HEK293 (cell line): ENCODE measurements around the gene COPG1.
A peak's percentile ranks its signal among the peaks of the same experiment; 100 is the strongest.

Source experiments
- CTCF ChIA-PET: fragments of 350-600 bp; formaldehyde crosslinking; extraction: SDS; loops from one replicate; lab custom pipeline; 2021; ENCODE audit warnings: antibody characterized with exemption; lab: Yijun Ruan, JAX
- POLR2A ChIA-PET: fragments of 300-600 bp; formaldehyde crosslinking; extraction: SDS; loops from one replicate; lab custom pipeline; 2020; ENCODE audit warnings: antibody characterized with exemption, inconsistent platforms; lab: Yijun Ruan, JAX
- H3K27ac ChIP-seq: fragments of 200-500 bp; sonication (Bioruptor generic); 2 replicates; pipeline ENCODE4 v1.5.1; 2014; ENCODE audit warnings: low read depth, low read length, control low read depth, inconsistent platforms; ENCODE audit errors: extremely low read depth
- H3K36me3 ChIP-seq, 2 experiments: fragments of 200-500 bp in 1 of 2; sonication (Bioruptor generic) in 1 of 2; 1 replicate in 1 of 2; 2 replicates in 1 of 2; pipeline ENCODE4 v1.5.1; 2014 to 2017; ENCODE audit warnings: inconsistent platforms in 2 of 2, low read length in 2 of 2; ENCODE audit not compliant: control insufficient read depth in 2 of 2, insufficient read depth in 1 of 2
- H3K4me1 ChIP-seq: fragments of 200-500 bp; sonication (Bioruptor generic); 2 replicates; pipeline ENCODE4 v1.5.1; 2014; ENCODE audit warnings: mild to moderate bottlenecking, low read length, inconsistent platforms; ENCODE audit not compliant: control insufficient read depth, insufficient read depth
- H3K4me3 ChIP-seq: 2 replicates; pipeline ENCODE4 v1.5.1; 2011; ENCODE audit warnings: low read depth, mild to moderate bottlenecking, control low read depth, low read length, moderate library complexity
- H3K9me3 ChIP-seq: fragments of 200-500 bp; sonication (Bioruptor generic); 2 replicates; pipeline ENCODE4 v1.5.1; 2014; ENCODE audit warnings: low read depth, low read length, inconsistent platforms; ENCODE audit not compliant: control insufficient read depth, insufficient read depth
- HIC1 ChIP-seq: fragments of 450-650 bp; formaldehyde crosslinking; IDR thresholded peaks from 2 replicates; pipeline ENCODE4 v1.5.1; 2016; ENCODE audit warnings: missing biosample characterization, missing genetic modification characterization
- MEIS1 ChIP-seq: sonication (generic); formaldehyde crosslinking; IDR thresholded peaks from 2 replicates; pipeline ENCODE4 v1.8.1; 2022; ENCODE audit warnings: missing genetic modification reagents, mild to moderate bottlenecking, borderline replicate concordance
- MZF1 ChIP-seq: fragments of 450-650 bp; formaldehyde crosslinking; IDR thresholded peaks from 2 replicates; pipeline ENCODE4 v1.5.1; 2017; ENCODE audit warnings: missing biosample characterization, missing genetic modification characterization, borderline replicate concordance
- PATZ1 ChIP-seq: fragments of 450-650 bp; formaldehyde crosslinking; IDR thresholded peaks from 2 replicates; pipeline ENCODE4 v1.5.1; 2016; ENCODE audit warnings: missing biosample characterization, missing genetic modification characterization
- ZBTB11 ChIP-seq: fragments of 450-650 bp; formaldehyde crosslinking; conservative IDR thresholded peaks from 2 replicates; pipeline ENCODE4 v1.5.1; 2016; ENCODE audit warnings: low read depth, missing biosample characterization, missing genetic modification characterization
- ZBTB20 ChIP-seq: fragments of 450-650 bp; formaldehyde crosslinking; IDR thresholded peaks from 2 replicates; pipeline ENCODE4 v1.5.1; 2016; ENCODE audit warnings: missing biosample characterization, missing genetic modification characterization
- ZFHX2 ChIP-seq: fragments of 450-650 bp; formaldehyde crosslinking; conservative IDR thresholded peaks from 2 replicates; pipeline ENCODE4 v1.5.1; 2016; ENCODE audit warnings: missing biosample characterization, missing genetic modification characterization
- ZNF121 ChIP-seq: fragments of 450-650 bp; formaldehyde crosslinking; IDR thresholded peaks from 2 replicates; pipeline ENCODE4 v1.5.1; 2016; ENCODE audit warnings: missing biosample characterization, missing genetic modification characterization
- ZNF146 ChIP-seq: fragments of 450-650 bp; formaldehyde crosslinking; IDR thresholded peaks from 2 replicates; pipeline ENCODE4 v1.5.1; 2016; ENCODE audit warnings: missing biosample characterization, missing genetic modification characterization
- ZNF16 ChIP-seq: fragments of 450-650 bp; formaldehyde crosslinking; IDR thresholded peaks from 2 replicates; pipeline ENCODE4 v1.5.1; 2016; ENCODE audit warnings: low read depth, missing biosample characterization, missing genetic modification characterization
- ZNF354C ChIP-seq: fragments of 450-650 bp; formaldehyde crosslinking; IDR thresholded peaks from 2 replicates; pipeline ENCODE4 v1.5.1; 2016; ENCODE audit warnings: missing biosample characterization, missing genetic modification characterization, low read depth, borderline replicate concordance
- ZNF366 ChIP-seq: fragments of 450-650 bp; formaldehyde crosslinking; conservative IDR thresholded peaks from 2 replicates; pipeline ENCODE4 v1.5.1; 2016; ENCODE audit warnings: missing biosample characterization, missing genetic modification characterization
- ZNF560 ChIP-seq: fragments of 450-650 bp; formaldehyde crosslinking; IDR thresholded peaks from 2 replicates; pipeline ENCODE4 v1.5.1; 2017; ENCODE audit warnings: missing biosample characterization, missing genetic modification characterization, borderline replicate concordance
- ZNF610 ChIP-seq: fragments of 450-650 bp; formaldehyde crosslinking; IDR thresholded peaks from 2 replicates; pipeline ENCODE4 v1.5.1; 2016; ENCODE audit warnings: missing biosample characterization, missing genetic modification characterization, borderline replicate concordance
- ZNF629 ChIP-seq: fragments of 450-650 bp; formaldehyde crosslinking; IDR thresholded peaks from 2 replicates; pipeline ENCODE4 v1.5.1; 2017; ENCODE audit warnings: missing biosample characterization, missing genetic modification characterization
- ZNF677 ChIP-seq: fragments of 450-650 bp; IDR thresholded peaks from 2 replicates; pipeline ENCODE4 v1.5.0; 2018; ENCODE audit warnings: missing biosample characterization, mild to moderate bottlenecking, missing genetic modification characterization, moderate library complexity

The COPG1 gene

GRCh38 chr3:129278966-129279906, 29.8 kb downstream of the COPG1 start (continued):
- peak; percentile 60; the same call in 1 of the 2 replicates for TF ChIP-seq ZBTB11 (tag by site-specific recombination)
- peak; percentile 41 for TF ChIP-seq ZFHX2
- 0 out of 2 replicates have a peak, but pooled peaks have one; percentile 17 for TF ChIP-seq HIC1 (tag by site-specific recombination)
- TF ChIP-seq ZBTB20 (tag by site-specific recombination) = peak; percentile 30; the same call in 1 of the 2 replicates
- TF ChIP-seq MEIS1 (CRISPR knock-in tag) = no peak
- TF ChIP-seq ZNF677 = peak; percentile 86
- TF ChIP-seq PATZ1 (tag by site-specific recombination) = 0 out of 2 replicates have a peak, but pooled peaks have one; percentile 8
- TF ChIP-seq, all 188 proteins: peak for 18

- POLR2A ChIA-PET = interaction anchor here (0.6 to 3.5 kb wide), 4 partner anchors 19 to 631 kb away, joined by 3 to 42 read pairs (median 4); a partner anchor contains a TSS
- peak overlapping the region; percentile 83 for H3K4me3 ChIP-seq
- TF ChIP-seq ZNF354C (tag by site-specific recombination) = no peak
- no peak for TF ChIP-seq ZNF610 (tag by site-specific recombination)
- peak; percentile 50; the same call in 1 of the 2 replicates for TF ChIP-seq ZNF121 (tag by site-specific recombination)
These were observed 30.8 kb downstream of the COPG1 start for GRCh38 chr3:129280183-129280582.

GRCh38 chr3:129281726-129282125, 32.3 kb downstream of the COPG1 start:
- H3K9me3 ChIP-seq = no peaks in the 10 kb centered on the region
- no peak overlapping the region for H3K4me3 ChIP-seq
- ChIA-PET POLR2A (interaction anchor here (0.6 kb wide), 1 partner anchor 145 kb away, joined by 3 read pairs; no protein-coding TSS in a partner anchor), CTCF (no interaction called here)
- peaks cover 4% of the 10 kb centered on the region for H3K4me1 ChIP-seq
- no peak overlapping the region for H3K27ac ChIP-seq
- H3K36me3 ChIP-seq = peaks cover 0 to 52% of the 10 kb centered on the region in 2 experiments; a peak in 2 of 3 replicates
- TF ChIP-seq ZNF560 (tag by site-specific recombination) (no peak), ZBTB11 (tag by site-specific recombination) (no peak), ZNF629 (tag by site-specific recombination) (no peak), ZNF146 (tag by site-specific recombination) (no peak), ZNF16 (no peak), MZF1 (tag by site-specific recombination) (no peak), ZNF366 (tag by site-specific recombination) (no peak)

More at GRCh38 chr3:129280183-129280582, 30.8 kb downstream of the COPG1 start:
- Histone ChIP-seq H3K36me3 (peaks cover 9 to 56% of the 10 kb centered on the region in 2 experiments), H3K9me3 (no peaks in the 10 kb centered on the region), H3K4me1 (peaks cover 4% of the 10 kb centered on the region), H3K27ac (no peak overlapping the region)
- CTCF ChIA-PET = no interaction called here
